K562 (cell line): ENCODE results near the gene EXOC4.

Source experiments
- CBX3 ChIP-seq, 2 experiments: IDR thresholded peaks; 1 replicate in 1 of 2; 2 replicates in 1 of 2; pipeline ENCODE4 v1.6.1; 2012; ENCODE audit warnings: inconsistent platforms in 2 of 2, low read length in 2 of 2, borderline replicate concordance in 1 of 2, control low read depth in 1 of 2
- CTCF ChIP-seq, 3 experiments: IDR thresholded peaks in 2 of 3; conservative IDR thresholded peaks in 1 of 3; 2 replicates each; pipeline ENCODE4 v1.5.1; 2011 to 2012; ENCODE audit warnings: low read length in 3 of 3, mild to moderate bottlenecking in 3 of 3, control low read depth in 2 of 3, improper control_type of control experiment in 1 of 3, inconsistent platforms in 1 of 3, low read depth in 1 of 3, mixed read lengths in 1 of 3, moderate library complexity in 1 of 3; ENCODE audit not compliant: insufficient read depth in 2 of 3
- EP300 ChIP-seq: IDR thresholded peaks from 2 replicates; pipeline ENCODE4 v1.6.1; 2012; ENCODE audit warnings: low read length, improper control_type of control experiment
- ZNF282 ChIP-seq: sonication (generic); formaldehyde crosslinking; IDR thresholded peaks from 2 replicates; pipeline ENCODE4 v1.8.1; 2023; ENCODE audit warnings: missing genetic modification reagents
- ZNF384 ChIP-seq: IDR thresholded peaks from 2 replicates; pipeline ENCODE4 v1.6.1; 2012; ENCODE audit warnings: low read depth, low read length, improper control_type of control experiment

DNA sequence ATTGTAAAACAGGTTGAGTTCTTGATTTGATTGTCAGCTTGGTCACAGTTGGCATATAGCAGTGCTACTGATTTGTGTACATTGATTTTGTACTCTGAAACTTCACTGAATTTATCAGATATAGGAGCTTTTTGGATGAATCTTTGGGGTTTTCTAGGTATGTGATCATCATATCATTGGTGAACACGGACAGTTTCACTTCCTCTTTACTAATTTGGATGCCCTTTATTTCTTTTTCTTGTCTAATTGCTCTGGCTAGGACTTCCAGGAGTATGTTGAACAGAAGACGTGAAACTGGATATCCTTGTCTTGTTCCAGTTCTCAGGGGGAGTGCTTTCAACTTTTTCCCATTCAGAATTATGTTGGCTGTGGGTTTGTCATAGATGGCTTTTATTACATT is 86.9 kb downstream of the EXOC4 start:
- TF ChIP-seq CBX3 (IDR thresholded peaks at IDR 0.05; ENCODE audit: borderline replicate concordance in 1 of 2, low read length in 2 of 2): no peak
- no peak for TF ChIP-seq CTCF (IDR thresholded peaks at IDR 0.05 in 2 of 3, conservative IDR thresholded peaks at IDR 0.05 in 1 of 3; ENCODE audit: insufficient read depth in 2 of 3, low read depth in 1 of 3, low read length in 3 of 3)
- no peak for TF ChIP-seq ZNF384
- no peak for TF ChIP-seq EP300
- TF ChIP-seq ZNF282 (CRISPR knock-in tag): no peak
